HL-60 (cell line): ENCODE data around the gene PCNP.
"Not testable (repeated sequence)": the region's sequence is repeated elsewhere in the genome, so short reads cannot be mapped to it uniquely, and the experiment has no call there.

Experiments used
- DNase-seq, 2 experiments: peaks; one replicate each; pipeline ENCODE4 v3.0.0-alpha.2; 2010 to 2020; ENCODE audit warnings: low read depth in 1 of 2, low spot score in 1 of 2
- H3K27ac ChIP-seq: fragments of 250-450 bp; sonication (Bioruptor Pico); replicated peaks from 2 replicates; pipeline ENCODE4 v1.5.1; 2020; ENCODE audit warnings: mild to moderate bottlenecking, moderate library complexity
- H3K27me3 ChIP-seq: fragments of 250-450 bp; sonication (Bioruptor Pico); 2 replicates; pipeline ENCODE4 v1.5.1; 2021; ENCODE audit warnings: mild to moderate bottlenecking, moderate library complexity; ENCODE audit not compliant: insufficient read depth, poor library complexity, severe bottlenecking
- H3K4me3 ChIP-seq: replicated peaks from 2 replicates; pipeline ENCODE4 v1.5.1; 2011; ENCODE audit warnings: mild to moderate bottlenecking, control low read depth, low read length; ENCODE audit not compliant: insufficient read depth
- GABPA ChIP-seq: IDR thresholded peaks from 2 replicates; pipeline ENCODE4 v1.6.1; 2012; ENCODE audit warnings: low read depth
- POLR2AphosphoS5 ChIP-seq: IDR thresholded peaks from 2 replicates; pipeline ENCODE4 v1.6.1; 2012; ENCODE audit warnings: low read depth
- SPI1 ChIP-seq: IDR thresholded peaks from 2 replicates; pipeline ENCODE4 v1.6.1; 2012; ENCODE audit warnings: low read depth, mild to moderate bottlenecking, borderline replicate concordance
- TF ChIP-seq, protein P1 (sequence below): IDR thresholded peaks from 2 replicates; pipeline ENCODE4 v1.6.1; 2012; ENCODE audit warnings: low read depth; ENCODE audit not compliant: insufficient replicate concordance
- TF ChIP-seq, protein P2 (sequence below): IDR thresholded peaks from one replicate; pipeline ENCODE4 v1.5.1; 2011; ENCODE audit warnings: low read length, control low read depth, inconsistent platforms; ENCODE audit not compliant: insufficient read depth

Gene PCNP

DNA sequence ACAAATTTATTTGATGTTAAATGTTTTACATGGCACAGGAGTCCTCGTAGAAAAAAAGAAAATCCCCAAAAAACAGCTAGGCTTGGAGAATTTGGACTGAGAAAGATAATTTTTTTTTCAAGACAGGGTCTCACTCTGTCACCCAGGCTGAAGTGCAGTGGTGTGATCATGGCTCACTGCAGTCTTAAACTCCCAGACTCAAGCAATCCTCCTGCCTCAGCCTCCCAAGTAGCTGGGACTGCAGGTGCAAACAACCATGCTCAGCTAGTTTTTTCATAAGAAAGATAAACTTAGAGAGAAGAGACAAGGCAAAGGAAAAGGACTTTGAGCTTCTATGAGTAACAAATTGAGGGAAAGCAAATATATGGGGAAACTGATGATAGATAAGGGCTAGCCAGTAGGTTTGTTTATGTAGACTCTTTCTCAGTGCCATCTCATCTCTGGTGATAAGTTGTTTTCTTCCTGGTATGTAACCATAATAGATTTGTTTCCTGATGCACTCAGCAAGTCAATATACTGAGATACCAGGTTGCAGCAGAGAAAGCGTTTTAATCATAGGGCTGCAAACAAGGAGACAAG, 25.4 kb upstream of the PCNP start:
- DNase-seq = no peak
- Histone ChIP-seq H3K4me3 (no peak overlapping the region), H3K27ac (no peak overlapping the region), H3K27me3 (no peaks in the 10 kb centered on the region)
- TF ChIP-seq, protein P1, sequence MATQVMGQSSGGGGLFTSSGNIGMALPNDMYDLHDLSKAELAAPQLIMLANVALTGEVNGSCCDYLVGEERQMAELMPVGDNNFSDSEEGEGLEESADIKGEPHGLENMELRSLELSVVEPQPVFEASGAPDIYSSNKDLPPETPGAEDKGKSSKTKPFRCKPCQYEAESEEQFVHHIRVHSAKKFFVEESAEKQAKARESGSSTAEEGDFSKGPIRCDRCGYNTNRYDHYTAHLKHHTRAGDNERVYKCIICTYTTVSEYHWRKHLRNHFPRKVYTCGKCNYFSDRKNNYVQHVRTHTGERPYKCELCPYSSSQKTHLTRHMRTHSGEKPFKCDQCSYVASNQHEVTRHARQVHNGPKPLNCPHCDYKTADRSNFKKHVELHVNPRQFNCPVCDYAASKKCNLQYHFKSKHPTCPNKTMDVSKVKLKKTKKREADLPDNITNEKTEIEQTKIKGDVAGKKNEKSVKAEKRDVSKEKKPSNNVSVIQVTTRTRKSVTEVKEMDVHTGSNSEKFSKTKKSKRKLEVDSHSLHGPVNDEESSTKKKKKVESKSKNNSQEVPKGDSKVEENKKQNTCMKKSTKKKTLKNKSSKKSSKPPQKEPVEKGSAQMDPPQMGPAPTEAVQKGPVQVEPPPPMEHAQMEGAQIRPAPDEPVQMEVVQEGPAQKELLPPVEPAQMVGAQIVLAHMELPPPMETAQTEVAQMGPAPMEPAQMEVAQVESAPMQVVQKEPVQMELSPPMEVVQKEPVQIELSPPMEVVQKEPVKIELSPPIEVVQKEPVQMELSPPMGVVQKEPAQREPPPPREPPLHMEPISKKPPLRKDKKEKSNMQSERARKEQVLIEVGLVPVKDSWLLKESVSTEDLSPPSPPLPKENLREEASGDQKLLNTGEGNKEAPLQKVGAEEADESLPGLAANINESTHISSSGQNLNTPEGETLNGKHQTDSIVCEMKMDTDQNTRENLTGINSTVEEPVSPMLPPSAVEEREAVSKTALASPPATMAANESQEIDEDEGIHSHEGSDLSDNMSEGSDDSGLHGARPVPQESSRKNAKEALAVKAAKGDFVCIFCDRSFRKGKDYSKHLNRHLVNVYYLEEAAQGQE = no peak
- TF ChIP-seq, protein P2, sequence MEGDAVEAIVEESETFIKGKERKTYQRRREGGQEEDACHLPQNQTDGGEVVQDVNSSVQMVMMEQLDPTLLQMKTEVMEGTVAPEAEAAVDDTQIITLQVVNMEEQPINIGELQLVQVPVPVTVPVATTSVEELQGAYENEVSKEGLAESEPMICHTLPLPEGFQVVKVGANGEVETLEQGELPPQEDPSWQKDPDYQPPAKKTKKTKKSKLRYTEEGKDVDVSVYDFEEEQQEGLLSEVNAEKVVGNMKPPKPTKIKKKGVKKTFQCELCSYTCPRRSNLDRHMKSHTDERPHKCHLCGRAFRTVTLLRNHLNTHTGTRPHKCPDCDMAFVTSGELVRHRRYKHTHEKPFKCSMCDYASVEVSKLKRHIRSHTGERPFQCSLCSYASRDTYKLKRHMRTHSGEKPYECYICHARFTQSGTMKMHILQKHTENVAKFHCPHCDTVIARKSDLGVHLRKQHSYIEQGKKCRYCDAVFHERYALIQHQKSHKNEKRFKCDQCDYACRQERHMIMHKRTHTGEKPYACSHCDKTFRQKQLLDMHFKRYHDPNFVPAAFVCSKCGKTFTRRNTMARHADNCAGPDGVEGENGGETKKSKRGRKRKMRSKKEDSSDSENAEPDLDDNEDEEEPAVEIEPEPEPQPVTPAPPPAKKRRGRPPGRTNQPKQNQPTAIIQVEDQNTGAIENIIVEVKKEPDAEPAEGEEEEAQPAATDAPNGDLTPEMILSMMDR = no peak

DNA sequence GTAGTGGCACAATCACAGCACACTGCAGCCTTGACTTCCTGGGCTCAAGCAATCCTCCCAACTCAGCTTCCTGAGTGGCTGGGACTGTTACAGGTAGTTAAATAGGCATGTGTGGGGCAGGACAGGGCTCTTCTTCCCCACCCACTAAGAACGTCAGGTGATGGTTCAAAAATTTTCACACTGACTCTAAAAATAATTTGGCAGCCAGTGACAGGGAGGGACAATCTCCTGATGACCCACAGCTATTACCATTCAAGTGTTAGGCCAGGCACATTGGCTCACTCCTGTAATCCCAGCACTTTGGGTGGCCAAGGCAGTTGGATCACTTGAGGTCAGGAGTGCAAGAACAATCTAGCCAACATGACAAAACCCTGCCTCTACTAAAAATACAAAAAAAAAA, 24.5 kb upstream of the PCNP start:
- TF ChIP-seq, protein P2 = no peak
- TF ChIP-seq POLR2AphosphoS5 (no peak), SPI1 (no peak), GABPA (no peak)
- TF ChIP-seq, protein P1 = no peak
- H3K27me3 ChIP-seq = no peaks in the 10 kb centered on the region
- no peak overlapping the region for H3K4me3 ChIP-seq
- DNase-seq = no peak
- no peak overlapping the region for H3K27ac ChIP-seq

DNA sequence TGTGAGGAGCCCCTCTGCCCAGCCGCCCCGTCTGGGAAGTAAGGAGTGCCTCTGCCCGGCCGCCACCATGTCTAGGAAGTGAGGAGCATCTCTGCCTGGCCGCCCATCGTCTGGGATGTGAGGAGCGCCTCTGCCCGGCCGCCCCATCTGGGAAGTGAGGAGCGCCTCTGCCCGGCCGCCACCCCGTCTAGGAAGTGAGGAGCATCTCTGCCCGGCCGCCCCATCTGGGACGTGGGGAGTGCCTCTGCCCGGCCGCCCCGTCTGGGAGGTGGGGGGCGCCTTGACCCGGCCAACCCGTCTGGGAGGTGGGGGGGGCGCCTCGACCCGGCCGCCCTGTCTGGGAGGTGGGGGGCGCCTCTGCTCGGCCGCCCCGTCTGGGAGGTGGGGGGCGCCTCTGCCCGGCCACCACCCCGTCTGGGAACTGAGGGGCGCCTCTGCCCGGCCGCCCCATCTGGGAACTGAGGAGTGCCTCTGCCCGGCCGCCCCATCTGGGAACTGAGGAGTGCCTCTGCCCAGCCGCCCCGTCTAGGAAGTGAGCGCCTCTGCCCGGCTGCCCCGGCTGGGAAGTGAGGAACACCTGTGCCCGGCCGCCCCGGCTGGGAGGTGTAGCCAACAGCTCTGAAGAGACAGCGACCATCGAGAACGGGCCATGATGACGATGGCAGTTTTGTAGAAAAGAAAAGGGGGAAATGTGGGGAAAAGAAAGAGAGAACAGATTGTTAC, 22.5 kb upstream of the PCNP start:
- H3K4me3 ChIP-seq, H3K27ac ChIP-seq, DNase-seq, H3K27me3 ChIP-seq: not testable (repeated sequence)

DNA sequence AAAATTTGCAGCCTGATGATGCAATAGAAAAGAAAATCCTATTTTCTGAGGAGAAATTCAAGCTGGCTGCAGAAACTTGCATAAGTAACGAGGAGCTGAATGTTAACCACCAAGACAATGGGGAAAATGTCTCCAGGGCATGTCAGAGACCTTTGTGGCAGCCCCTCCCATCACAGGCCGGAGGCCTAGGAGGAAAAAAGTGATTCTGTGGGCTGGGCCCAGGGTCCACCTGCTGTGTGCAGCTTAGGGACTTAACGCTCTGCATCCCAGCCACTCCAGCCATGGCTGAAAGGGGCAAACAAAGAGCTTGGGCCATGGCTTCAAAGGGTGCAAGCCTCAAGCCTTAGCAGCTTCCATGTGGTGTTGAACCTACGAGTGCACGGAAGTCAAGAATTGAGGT, 20.6 kb upstream of the PCNP start:
- DNase-seq, H3K27me3 ChIP-seq, H3K4me3 ChIP-seq, H3K27ac ChIP-seq: not testable (repeated sequence)

DNA sequence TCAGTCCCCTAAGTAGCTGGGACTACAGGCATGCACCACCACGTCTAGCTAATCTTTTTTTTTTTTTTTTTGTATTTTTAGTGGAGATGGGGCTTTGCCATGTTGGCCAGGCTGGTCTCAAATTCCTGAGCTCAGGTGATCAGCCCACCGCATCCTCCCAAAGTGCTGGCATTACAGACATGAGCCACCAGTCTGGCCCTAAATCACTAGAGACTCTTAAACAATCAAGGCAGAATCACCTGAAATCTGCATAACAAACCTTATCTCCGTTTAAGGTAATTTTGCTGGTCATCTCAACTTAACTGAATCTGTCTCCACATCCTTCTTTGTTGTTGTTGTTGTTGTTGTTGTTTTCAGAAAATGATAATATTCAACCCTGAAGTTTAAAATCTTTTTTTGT, 17.9 kb upstream of the PCNP start:
- Histone ChIP-seq H3K27ac (no peak overlapping the region), H3K4me3 (no peak overlapping the region), H3K27me3 (no peaks in the 10 kb centered on the region)
- DNase-seq = no peak
- no peak for TF ChIP-seq GABPA
- TF ChIP-seq SPI1 = no peak
- TF ChIP-seq, protein P2 = no peak
- no peak for TF ChIP-seq POLR2AphosphoS5
- TF ChIP-seq, protein P1 = no peak
